Measurements from ENCODE around the gene KRT31.
"Not testable (repeated sequence)": the region's sequence is repeated elsewhere in the genome, so short reads cannot be mapped to it uniquely, and the experiment has no call there.

Gene KRT31

DNA sequence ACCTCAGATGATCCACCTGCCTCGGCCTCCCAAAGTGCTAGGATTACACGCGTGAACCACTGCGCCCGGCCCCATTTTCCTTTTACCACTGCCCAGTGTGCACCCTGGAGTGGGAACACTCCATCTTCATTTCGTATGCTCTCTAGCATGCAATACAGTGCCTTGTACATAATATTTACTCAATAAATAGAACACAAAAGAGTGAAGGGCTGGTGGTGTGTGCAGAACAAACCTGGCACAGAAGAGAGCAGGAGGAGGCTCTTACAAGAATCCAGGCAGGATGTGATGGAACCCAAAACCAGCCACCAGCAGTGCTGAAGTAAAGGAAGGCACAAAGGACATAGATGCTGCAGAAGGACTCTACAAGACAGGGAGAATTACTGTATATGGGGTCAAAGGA, 19.7 kb upstream of the KRT31 start:
- no peak for DNase-seq

DNA sequence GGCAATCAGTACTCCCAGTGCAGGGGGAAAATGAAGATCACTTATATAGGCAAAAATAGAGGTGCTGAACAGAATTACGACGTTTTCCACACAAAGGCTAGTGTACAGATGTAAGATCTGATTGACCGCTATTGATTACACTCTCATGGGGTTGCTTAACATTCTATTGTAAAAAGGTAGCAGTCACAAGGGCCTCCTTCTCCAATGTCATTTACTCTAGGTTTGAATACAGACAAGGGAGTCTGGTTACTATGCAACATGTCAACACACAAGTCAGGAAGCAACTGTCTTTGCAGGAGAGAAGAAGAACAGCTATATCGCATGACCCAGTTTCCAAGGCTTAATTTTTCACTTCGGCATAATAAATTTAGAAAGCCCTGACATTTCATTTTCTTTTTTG, 19.1 kb upstream of the KRT31 start:
- DNase-seq: no peak

DNA sequence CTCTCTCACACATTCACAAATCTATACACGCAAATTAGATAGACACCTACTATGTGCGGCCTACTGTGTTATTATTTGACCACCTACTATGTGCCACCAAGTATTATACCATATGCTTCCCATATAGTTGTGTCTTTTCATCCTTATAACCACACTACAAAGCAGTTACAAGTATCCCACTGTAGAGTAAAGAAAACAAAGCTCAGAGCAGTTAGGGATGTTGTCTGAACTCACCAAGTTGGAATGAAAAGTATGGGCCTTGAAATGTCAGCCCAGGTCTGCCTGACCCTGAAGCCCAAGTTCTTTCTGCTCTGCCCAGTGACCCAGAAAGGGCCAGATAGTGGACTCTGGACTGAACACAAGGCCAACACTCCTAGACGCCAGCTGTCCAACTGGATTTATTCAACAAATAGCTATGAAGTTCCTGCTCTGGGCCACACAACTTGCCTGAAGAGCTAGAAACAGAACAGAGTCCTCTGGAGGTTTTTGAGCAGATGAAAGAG, 18.5 kb upstream of the KRT31 start:
- DNase-seq: no peak

DNA sequence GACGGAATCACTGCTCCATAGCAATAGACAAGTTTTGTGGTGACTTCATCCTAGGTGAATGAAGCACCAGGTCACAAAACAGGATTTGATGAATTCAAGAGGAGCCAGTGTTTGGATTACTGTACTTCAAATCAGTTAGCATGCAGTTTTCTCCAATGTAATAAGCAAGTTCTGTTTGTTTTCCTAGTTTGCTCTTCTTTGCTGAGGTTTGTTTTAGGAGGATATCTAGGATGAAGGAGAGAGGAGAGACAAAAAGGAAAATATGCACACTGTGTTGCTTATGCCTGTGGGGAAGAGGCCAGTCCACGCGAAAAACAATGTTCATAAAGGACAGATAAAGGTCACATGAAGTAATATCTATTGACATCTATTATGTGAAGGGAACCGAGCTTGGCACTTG, 18.0 kb upstream of the KRT31 start:
- DNase-seq: no peak

DNA sequence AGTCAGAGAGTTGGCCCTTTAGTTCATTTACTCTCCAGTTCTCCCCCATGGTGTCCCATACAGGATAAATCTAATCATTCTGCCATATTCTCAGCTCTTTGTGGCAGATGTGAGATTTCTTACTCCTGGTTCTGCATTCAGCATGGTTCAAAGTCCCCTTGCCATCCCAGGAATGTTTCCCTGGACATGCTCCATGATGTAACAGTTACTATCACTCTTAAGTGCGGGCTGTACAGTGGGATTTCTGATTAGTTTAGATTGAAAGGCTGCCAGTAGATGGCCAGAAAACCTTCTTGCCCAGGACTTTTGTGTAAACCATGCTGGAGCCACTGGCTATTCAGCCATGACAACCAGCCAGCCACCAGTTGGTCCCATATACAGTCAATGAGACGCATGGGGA, 16.6 kb upstream of the KRT31 start:
- DNase-seq: no peak

DNA sequence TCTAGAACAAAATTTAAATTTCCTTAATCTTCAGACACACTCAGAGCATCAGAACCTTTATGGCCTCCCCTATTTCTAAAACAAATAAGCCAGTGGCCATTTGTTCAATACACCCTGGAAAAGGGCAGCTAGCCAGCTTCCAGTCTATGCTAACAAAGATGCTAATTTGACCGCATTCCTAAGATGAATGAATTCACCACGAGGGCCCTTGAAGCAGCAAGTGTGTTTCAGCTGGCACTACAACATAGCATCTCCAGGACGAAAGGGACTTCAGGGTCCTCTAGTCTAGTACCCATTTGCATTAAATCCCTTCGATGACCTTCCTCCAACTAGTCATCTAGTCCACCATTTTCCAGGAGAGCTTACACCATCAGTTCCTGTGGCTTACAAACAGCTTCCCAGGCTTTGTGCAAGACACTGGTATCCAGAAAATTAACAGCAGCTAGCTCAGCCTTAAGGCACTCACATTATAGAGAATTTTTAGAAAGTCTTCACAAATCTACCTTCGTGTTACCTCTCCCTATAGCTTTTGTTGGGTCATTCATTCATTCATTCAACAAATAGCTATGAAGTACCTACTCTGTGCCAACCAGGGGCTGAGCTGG, 16.0 kb upstream of the KRT31 start:
- DNase-seq: no peak

DNA sequence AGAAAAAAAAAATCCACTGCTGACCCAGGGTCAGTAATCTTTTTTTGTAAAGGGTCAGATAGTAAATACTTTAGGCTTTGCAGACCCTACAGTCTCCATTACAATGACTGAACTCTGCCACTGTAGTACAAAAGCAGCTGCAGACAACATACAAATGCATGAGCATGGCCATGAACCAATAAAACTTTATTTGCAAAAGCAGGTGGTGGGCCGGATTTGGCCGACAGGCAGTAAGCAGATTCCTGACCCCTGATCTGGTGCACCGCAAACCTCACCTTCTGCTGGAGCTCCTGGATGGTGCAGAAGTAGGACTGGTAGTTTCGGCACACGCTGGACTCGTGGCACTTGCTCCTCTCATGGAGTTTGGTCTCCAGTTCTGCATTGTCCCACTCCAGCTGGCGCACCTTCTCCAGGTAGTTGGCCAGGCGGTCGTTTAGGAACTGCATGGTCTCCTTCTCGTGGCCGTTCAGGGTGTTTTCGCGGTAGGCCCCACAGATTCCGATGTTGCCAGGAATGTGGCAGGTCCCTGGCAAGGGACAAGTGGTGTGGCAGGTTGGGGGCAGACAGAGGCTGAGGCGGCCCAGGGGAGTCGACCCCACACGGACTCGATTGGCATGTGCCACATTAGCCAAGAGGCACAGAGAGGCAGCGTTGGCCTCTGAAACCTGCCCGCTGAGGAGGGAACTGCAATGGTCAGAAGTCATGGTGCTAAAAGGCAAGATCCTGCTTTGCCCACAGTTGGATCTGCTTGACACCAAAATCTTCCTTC, 13.8 kb upstream of the KRT31 start:
- DNase-seq: no peak

DNA sequence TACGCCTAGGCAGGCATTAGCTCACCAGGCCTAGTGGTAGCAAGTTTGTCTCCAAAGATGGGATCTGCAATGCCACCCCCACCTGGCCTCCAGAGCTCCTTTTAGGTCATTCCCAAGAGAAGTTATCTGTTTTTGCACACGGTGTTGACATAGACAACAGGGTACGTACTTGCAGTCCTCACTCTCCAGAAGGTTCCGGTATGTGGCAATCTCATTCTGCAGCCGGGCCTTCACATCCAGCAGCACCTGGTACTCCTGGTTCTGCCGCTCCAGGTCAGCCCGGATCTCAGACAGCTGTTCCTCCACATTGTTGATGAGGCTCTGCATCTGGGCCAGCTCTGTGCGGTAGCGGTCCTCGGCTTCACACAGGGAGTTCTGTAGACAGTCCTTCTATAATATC, 9.8 kb upstream of the KRT31 start:
- DNase-seq: no peak

DNA sequence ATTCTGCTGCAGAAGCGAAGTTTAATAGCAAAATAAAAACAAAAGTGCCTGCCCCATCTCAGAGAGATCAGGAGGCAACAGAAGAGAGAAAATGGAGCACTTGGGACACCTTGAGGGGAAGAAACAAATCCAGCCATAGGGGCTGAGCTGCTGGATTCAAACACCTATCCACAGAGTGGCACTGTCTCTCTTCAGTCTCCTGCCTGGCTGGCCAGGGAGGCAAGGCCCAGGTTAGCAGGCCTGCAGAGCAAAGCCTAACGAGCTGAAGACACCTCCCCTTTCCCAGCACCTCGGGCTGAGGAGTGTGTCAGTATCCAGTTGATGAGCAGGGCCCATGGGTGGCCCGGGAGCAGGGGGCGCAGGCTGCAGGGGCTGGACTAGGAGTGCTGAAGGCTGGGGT, 8.8 kb upstream of the KRT31 start:
- DNase-seq: no peak

DNA sequence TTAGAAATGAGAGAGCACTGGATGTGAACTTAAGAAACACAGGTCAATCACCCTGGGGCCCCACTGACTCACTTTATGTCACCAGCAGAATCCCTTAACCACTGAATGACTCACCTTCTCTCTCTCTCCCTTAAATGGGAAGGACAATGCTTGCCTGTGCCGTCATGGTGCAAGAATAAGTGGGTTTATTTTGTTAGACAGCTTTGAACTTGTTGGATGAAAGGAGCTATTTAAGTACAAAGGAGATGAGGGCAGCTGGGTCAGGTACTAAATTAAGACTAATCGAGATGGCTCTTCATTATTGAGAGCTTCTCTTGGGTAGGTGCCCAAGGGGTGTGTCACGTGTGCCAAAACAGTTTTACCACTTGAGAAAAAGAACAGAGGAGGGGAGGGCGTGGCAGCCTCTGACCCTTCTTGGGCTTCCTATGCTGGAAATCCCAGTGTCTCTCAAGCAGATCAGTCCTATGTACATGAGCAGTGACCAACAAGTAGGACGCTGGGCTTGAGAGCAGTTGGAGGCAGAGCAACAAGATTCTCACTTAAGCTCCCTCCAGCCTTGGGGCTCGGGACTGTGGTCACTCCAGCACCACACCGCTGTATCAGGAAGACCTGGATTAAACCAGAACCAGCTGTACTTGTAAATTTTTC, 6.7 kb upstream of the KRT31 start:
- no peak for DNase-seq

DNA sequence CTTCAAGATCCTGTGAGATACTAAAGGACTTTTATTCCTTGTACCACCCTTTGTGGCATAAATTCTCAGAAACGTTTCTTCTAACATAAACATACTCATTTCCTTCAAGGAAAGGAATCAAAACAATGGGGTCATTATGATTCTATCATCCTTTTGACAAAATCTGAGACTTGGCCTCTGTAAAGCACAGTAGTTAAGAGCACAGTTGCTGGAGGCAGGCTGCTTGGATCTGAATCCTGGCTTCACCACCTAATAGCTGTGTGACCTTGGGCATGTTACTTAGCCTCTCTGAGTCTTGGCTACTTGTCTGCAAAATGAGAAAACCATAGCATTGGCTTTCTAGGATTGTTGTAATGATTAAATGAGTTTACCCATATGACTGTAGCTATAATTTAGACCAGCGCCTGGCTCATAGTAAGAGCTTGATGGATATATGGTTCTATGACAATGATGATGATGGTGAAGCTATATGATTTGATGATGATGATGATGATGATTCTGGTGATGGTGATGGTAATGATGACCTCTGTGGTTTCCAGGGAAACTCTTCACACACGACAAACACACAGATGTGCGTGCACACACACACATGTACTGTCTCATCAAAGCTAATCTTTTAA, 6.1 kb upstream of the KRT31 start:
- DNase-seq: no peak

DNA sequence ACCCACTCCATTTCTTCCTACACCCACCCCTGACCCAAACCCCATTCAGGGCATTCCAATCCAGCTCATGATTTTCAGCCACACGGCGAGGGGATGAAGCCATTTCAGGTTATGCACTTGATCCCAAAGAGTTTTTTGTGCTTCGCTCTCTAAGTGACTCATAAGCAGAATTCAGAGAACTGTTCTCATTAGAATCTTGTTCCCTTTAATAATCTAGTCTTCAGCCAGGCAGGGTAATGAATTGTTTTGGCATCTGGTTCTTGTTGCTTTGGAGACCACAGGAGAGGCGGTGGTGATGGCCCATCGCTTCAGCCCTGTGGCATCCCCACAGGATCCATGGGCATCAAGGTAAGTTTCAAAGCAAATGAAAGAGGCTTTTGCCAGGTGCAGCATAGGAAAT, 4.8 kb upstream of the KRT31 start:
- no peak for DNase-seq

DNA sequence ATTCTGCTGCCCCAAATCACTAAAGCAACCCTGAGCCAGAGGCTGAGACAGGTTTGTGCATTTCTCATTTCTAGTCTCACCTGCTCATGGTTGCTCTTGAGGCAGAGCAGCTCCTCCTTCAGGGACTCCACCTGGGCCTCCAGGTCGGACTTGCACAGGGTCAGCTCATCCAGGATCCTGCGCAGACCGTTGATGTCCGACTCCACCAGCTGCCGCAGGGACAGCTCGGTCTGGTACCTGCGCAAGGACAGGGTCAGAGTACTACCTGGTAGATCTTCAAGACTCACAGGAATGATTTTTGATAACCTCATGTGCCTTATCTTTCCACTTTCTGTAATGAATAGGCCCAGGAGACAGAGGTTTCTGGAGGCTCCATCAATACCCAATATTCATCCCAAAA, 1.1 kb downstream of the KRT31 start:
- no peak for DNase-seq

DNA sequence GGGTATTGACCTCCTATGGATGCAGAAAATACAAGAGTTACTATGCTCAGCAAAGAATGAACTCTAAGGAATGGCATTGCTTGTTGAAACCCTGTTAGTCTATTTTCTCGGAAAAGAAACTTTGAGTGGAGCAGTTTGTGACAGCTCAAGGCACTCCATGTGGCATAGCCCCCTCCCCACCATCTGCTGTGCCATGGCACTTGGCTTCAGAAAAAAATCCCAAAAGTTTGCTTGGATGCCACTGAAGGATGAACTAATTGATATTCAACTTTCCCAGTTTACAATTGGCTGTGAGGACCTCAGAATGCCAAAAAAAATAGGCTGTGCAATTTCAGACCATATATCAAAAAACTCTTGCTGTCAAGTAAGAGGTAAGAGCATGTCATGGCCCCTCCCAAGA, 1.8 kb downstream of the KRT31 start:
- no peak for DNase-seq

DNA sequence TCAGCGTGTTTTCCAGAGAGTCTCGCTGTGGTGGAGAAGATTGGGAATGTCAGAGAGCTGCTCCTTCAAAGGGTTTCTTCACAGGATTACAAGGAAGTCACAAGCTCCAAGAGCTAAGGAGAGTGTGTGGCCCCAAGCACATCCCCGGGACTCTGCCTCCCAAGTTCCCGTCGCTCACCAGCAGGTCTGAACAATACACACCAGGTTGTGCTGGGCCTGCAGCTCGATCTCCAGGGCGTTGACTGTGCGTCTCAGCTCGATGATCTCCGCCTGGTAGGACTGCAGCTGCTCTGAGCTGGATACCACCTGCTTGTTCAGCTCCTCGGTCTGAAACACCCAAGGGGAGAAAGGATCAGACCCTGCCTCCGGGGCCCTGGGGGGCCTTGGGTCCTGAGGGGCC, 2.4 kb downstream of the KRT31 start:
- DNase-seq: not testable (repeated sequence)

DNA sequence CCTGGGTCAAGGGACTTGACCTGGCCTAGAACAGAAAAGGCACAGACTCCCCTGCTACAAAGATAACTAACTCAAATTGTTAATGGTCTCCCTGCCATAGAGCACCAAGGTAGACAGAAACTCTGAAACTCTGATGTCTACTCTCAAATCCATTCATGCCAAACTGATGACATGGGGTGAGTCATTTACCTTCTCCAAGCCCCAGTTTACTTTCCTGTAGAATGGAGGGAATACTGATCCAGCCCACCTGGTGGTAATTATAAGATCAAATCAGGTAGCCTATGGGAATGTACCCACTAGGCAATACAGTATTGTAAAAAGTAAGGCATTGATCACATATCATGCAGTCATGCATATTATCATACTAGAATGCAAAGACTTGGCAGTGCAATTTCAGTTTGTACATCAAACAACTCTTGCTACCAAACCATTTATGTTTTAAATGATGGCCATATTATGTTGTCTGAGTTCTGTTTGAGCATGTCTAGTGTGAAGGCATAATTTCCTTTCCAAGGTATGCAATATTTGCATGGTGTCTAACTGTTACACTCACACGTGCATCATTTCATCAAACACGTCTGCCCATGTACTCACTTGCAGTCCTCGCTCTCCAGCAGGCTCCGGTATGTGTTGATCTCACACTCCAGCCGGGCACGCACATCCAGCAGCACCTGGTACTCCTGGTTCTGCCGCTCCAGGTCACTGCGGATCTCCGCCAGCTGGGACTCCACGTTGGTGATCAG, 3.0 kb downstream of the KRT31 start:
- DNase-seq: no peak

DNA sequence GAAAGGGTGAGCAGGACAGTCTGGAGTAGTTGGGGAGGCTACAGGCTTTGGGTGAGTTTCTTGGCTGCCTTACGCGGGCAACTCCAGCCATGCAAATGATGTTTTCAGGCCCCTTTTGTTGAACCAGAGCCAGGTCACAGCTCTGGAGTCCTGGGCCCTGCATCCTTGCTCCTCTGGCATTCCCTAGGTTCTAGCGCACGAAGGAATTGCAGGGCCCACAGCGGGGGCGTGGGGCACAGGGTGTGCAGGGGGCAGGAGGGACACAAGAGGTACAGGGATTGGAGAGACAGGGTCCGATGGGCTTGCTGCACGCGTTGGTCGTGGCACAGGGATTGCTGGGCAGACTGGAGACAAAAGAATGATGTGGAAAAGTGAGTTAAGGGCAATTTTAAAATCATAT, 3.6 kb downstream of the KRT31 start:
- DNase-seq: no peak

DNA sequence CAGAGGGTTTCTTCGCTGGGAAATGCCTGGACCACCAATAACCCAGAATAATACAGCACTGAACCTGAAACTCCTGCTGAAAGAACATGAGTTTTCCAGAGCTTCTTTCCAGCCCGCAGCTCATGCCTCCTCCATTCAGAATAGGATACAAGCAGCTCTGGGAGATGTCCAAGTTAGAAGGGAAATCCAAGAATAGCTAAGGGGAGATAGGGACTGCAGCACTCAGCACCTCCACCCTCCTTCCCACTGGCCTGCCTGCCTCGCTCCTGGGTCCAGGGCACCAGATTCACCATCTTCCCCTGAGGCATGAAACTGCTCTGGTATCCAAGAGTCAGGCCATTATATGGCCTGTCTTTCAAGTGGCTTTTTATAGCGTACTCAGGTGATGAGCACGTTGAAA, 4.1 kb downstream of the KRT31 start:
- no peak for DNase-seq

DNA sequence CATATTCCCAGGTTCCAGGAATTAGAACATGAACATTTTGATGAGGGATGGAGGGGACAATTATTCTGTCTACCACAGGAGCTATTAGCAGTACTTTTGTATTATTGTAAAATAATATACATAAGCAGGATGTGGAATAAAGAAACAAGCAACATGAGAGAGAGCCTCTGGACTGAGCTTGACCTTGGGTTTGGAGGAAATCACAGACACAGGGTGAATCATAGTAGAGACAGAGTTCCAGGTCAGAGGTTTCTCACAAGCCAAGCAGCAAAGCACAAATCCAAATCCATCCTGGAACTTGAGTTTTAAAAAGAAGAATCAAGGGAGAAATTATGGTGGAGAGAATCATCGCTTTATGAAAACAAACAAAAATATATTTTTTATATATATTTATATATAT, 5.1 kb downstream of the KRT31 start:
- no peak for DNase-seq

DNA sequence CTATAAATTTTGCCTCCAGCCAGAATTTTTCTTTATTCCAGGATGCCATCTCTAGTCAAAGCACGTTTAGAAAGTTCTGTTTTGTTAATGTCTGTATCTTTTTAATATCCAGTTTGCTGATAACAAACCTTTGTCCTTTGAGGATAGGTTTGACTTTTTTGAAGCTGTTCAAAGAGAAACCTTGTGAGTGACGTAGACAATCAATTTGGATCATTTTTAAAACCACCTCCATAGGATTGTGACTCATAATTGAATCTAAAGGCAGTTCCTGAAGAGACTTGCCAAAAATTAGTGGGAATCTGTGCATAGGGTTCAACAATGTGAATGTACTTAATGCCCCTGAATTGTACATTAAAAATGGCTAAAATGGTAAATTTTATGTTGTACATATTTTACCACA, 5.9 kb downstream of the KRT31 start:
- DNase-seq: no peak

DNA sequence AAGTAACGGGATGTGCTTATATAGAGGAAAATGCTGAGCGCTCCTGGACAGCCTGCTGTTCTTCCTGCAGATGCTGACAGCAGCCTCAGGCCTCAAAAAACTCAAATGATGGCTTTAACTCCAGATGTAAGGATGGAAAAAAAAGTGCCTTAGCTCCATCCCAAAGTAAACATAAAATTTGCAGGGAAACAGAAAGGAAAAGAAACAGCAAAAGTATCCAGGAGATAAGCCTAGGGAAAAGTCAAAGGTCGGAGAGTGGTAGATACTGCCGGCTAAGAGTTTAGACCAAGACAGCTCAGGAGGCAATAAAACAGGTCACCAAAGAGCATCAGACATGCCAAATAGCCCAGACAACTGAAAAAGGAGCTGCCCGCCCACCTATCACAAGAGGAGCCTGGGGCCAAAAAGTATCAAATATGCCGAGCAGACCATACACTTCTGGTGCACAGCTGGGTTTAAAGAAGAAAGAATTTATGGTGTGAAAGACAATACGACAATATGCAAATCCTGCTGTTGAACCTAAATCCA, 6.9 kb downstream of the KRT31 start:
- DNase-seq: no peak

DNA sequence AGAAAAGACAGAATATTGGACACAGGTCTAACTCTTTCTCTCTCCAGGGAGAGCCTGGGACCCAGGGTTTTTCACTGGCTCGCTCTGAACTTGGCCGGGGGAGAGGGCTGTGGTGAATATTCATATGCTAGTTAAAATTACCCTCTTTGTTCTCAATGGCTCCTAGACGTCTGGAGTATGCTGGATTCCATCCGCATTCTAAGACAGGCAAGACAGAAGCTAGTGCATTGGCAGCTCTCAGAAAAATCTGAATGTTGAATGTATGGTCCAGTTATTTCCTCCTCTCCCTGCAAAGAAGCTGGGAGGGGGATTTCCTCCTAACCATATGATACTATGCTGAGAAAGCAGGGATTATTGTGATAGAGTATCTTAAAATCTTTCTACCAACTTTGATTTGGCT, 9.7 kb downstream of the KRT31 start:
- no peak for DNase-seq

DNA sequence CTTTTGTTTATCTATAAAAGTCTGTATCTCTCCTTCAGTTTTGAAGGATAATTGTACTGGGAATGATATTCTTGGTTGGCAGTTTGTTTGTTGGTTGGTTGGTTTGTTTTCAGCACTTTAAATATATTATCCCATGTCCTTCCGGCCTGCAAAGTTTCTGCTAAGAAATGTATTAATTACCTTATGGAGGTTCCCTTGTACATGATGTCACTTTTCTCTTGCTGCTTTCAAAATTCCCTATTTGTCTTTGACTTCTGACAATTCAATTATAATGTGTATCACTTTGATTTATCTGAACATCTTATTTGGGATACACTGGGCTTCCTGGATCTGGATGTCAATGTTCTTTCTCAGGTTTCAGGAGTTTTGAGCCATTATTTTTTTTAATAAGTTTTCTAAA, 11.2 kb downstream of the KRT31 start:
- no peak for DNase-seq
